ENCODE results near the gene SEPSECS. TPM values are rescaled to one million over a fixed set of nuclear protein-coding genes. Genes with fewer than 3 reads are reported as not detected.

The SEPSECS gene
- total RNA-seq, 2 experiments from 2014 or later, result 18.5 to 18.7 TPM

- no peaks in the 10 kb centered on the region for H3K9me3 Mint-ChIP-seq
- DNase-seq (no peak), ATAC-seq (ENCODE audit: poor library complexity) (no peak)
- CTCF ChIA-PET, result interaction anchor here (3.1 kb wide), 1 partner anchor 157 kb away, joined by 9 read pairs; the partner anchor contains the start of gene ZCCHC4
- peaks cover 33% of the 10 kb centered on the region for H3K4me1 Mint-ChIP-seq (ENCODE audit: low read depth)
- H3K27me3 Mint-ChIP-seq, result no peaks in the 10 kb centered on the region
- H3K4me3 ChIP-seq (ENCODE audit: low read length), result no peak overlapping the region
- H3K4me3 Mint-ChIP-seq, result no peak overlapping the region
- intact Hi-C loops (cut with DNase I, micrococcal nuclease), result loop anchor here in 1 of 2 experiments (5.0 kb wide), 1 partner anchor 1161 kb away; no protein-coding TSS in a partner anchor
- H3K27ac Mint-ChIP-seq, result no peak overlapping the region
- H3K4me1 ChIP-seq (ENCODE audit: insufficient read depth, low read length), result peaks cover 12% of the 10 kb centered on the region
- TF ChIP-seq CTCF (IDR thresholded peaks at IDR 0.05), result no peak
- peaks cover 36% of the 10 kb centered on the region for H3K36me3 Mint-ChIP-seq (ENCODE audit: low read depth)
- POLR2A ChIA-PET, result no interaction called here
- no peaks in the 10 kb centered on the region for H3K9me3 ChIP-seq (ENCODE audit: control insufficient read depth in 1 of 2, insufficient read depth in 1 of 2, low read length in 2 of 2)
- peaks cover 21% of the 10 kb centered on the region for H3K36me3 ChIP-seq (ENCODE audit: insufficient read depth, low read length)
- no peak overlapping the region for H3K27ac ChIP-seq (ENCODE audit: low read depth in 1 of 2, low read length in 2 of 2)
- no peaks in the 10 kb centered on the region for H3K27me3 ChIP-seq (ENCODE audit: control insufficient read depth in 1 of 2, insufficient read depth in 2 of 2, low read length in 2 of 2)
Observed at GRCh38 chr4:25155947-25156346, 4.3 kb downstream of the SEPSECS start.

GRCh38 chr4:25154594-25155265 is 5.5 kb downstream of the SEPSECS start:
- ChIA-PET POLR2A (interaction anchor here (0.6 to 1.5 kb wide), 2 partner anchors 158 to 159 kb away, joined by 3 read pairs; partner anchors contain the start of gene ZCCHC4), CTCF (no interaction called here)
- Histone ChIP-seq H3K4me1 (ENCODE audit: insufficient read depth, low read length) (peaks cover 7% of the 10 kb centered on the region), H3K36me3 (ENCODE audit: insufficient read depth, low read length) (peaks cover 21% of the 10 kb centered on the region), H3K9me3 (ENCODE audit: control insufficient read depth in 1 of 2, insufficient read depth in 1 of 2, low read length in 2 of 2) (no peaks in the 10 kb centered on the region), H3K27ac (ENCODE audit: low read depth in 1 of 2, low read length in 2 of 2) (no peak overlapping the region), H3K27me3 (ENCODE audit: control insufficient read depth in 1 of 2, insufficient read depth in 2 of 2, low read length in 2 of 2) (no peaks in the 10 kb centered on the region), H3K4me3 (ENCODE audit: low read length) (no peak overlapping the region)
- Mint-ChIP-seq H3K27me3 (no peaks in the 10 kb centered on the region), H3K4me3 (no peak overlapping the region), H3K4me1 (ENCODE audit: low read depth) (peaks cover 21% of the 10 kb centered on the region), H3K9me3 (no peaks in the 10 kb centered on the region), H3K36me3 (ENCODE audit: low read depth) (peaks cover 33% of the 10 kb centered on the region), H3K27ac (no peak overlapping the region)
- TF ChIP-seq CTCF (IDR thresholded peaks at IDR 0.05), result no peak
- no peak for DNase-seq
- no peak for ATAC-seq (ENCODE audit: poor library complexity)
- intact Hi-C loops (cut with DNase I, micrococcal nuclease), result loop anchor here in 1 of 2 experiments (5.0 kb wide), 1 partner anchor 1163 kb away; no protein-coding TSS in a partner anchor

- no peaks in the 10 kb centered on the region for H3K4me1 Mint-ChIP-seq (ENCODE audit: low read depth)
- no peak overlapping the region for H3K4me3 ChIP-seq (ENCODE audit: low read length)
- no peak overlapping the region for H3K27ac ChIP-seq (ENCODE audit: low read depth in 1 of 2, low read length in 2 of 2)
- peaks cover 60% of the 10 kb centered on the region for H3K36me3 Mint-ChIP-seq (ENCODE audit: low read depth)
- no peaks in the 10 kb centered on the region for H3K9me3 Mint-ChIP-seq
- H3K27me3 ChIP-seq (ENCODE audit: control insufficient read depth in 1 of 2, insufficient read depth in 2 of 2, low read length in 2 of 2), result no peaks in the 10 kb centered on the region
- no peak overlapping the region for H3K4me3 Mint-ChIP-seq
- no peaks in the 10 kb centered on the region for H3K9me3 ChIP-seq (ENCODE audit: control insufficient read depth in 1 of 2, insufficient read depth in 1 of 2, low read length in 2 of 2)
- no peak for DNase-seq
- CTCF ChIA-PET, result no interaction called here
- H3K4me1 ChIP-seq (ENCODE audit: insufficient read depth, low read length), result no peaks in the 10 kb centered on the region
- H3K36me3 ChIP-seq (ENCODE audit: insufficient read depth, low read length), result peaks cover 8% of the 10 kb centered on the region
- no peak for ATAC-seq (ENCODE audit: poor library complexity)
- H3K27ac Mint-ChIP-seq, result no peak overlapping the region
- POLR2A ChIA-PET, result no interaction called here
- TF ChIP-seq CTCF (IDR thresholded peaks at IDR 0.05), result no peak
- intact Hi-C loops (cut with DNase I, micrococcal nuclease), result loop anchor here in 1 of 2 experiments (10.0 kb wide), 1 partner anchor 161 kb away; no protein-coding TSS in a partner anchor
- H3K27me3 Mint-ChIP-seq, result no peaks in the 10 kb centered on the region
Observed at GRCh38 chr4:25146076-25146475, 14.2 kb downstream of the SEPSECS start.
